Measurements from ENCODE around the gene THSD7B. TPM values are rescaled to one million over a fixed set of nuclear protein-coding genes. Genes with fewer than 3 reads are reported as not detected.

Gene THSD7B
- total RNA-seq, 1 donor from 2014 or later = not detected

- Histone ChIP-seq H3K36me3 (ENCODE audit: control insufficient read depth, insufficient read depth, low read length) (no peaks in the 10 kb centered on the region), H3K27me3 (ENCODE audit: control insufficient read depth, insufficient read depth, low read length) (no peaks in the 10 kb centered on the region), H3K4me3 (ENCODE audit: low read depth, low read length) (no peak overlapping the region)
- FAIRE-seq = no peak
- TF ChIP-seq CTCF (IDR thresholded peaks at IDR 0.05; ENCODE audit: insufficient read depth, low read length, severe bottlenecking) = no peak
- no peak for DNase-seq (ENCODE audit: low read depth)
Observed at GRCh38 chr2:137718786-137719185, 953.4 kb downstream of the THSD7B start.

- Histone ChIP-seq H3K4me3 (ENCODE audit: low read depth, low read length) (no peak overlapping the region), H3K27me3 (ENCODE audit: control insufficient read depth, insufficient read depth, low read length) (no peaks in the 10 kb centered on the region), H3K36me3 (ENCODE audit: control insufficient read depth, insufficient read depth, low read length) (no peaks in the 10 kb centered on the region)
- FAIRE-seq (no peak), DNase-seq (ENCODE audit: low read depth) (no peak)
- TF ChIP-seq CTCF (IDR thresholded peaks at IDR 0.05; ENCODE audit: insufficient read depth, low read length, severe bottlenecking) = no peak
Observed at GRCh38 chr2:137721733-137722132, 956.4 kb downstream of the THSD7B start.

GRCh38 chr2:137724912-137725311, 959.6 kb downstream of the THSD7B start:
- Histone ChIP-seq H3K4me3 (ENCODE audit: low read depth, low read length) (no peak overlapping the region), H3K27me3 (ENCODE audit: control insufficient read depth, insufficient read depth, low read length) (no peaks in the 10 kb centered on the region), H3K36me3 (ENCODE audit: control insufficient read depth, insufficient read depth, low read length) (no peaks in the 10 kb centered on the region)
- FAIRE-seq (no peak), DNase-seq (ENCODE audit: low read depth) (no peak)
- TF ChIP-seq CTCF (IDR thresholded peaks at IDR 0.05; ENCODE audit: insufficient read depth, low read length, severe bottlenecking) = no peak

Measured in bronchial epithelial cell (primary cell).